H1 (cell line): ENCODE measurements around the gene CYLD.

Source experiments
- BRCA1 ChIP-seq: IDR thresholded peaks from 2 replicates; pipeline ENCODE4 v1.6.1; 2012; ENCODE audit warnings: low read depth, low read length, improper control_type of control experiment
- CTCF ChIP-seq, 3 experiments: IDR thresholded peaks; 1 replicate in 2 of 3; 2 replicates in 1 of 3; pipeline versions ENCODE4 v1.5.1 to v1.6.1; 2011; ENCODE audit warnings: low read length in 3 of 3, mild to moderate bottlenecking in 3 of 3, inconsistent platforms in 2 of 3, low read depth in 1 of 3, moderate library complexity in 1 of 3; ENCODE audit not compliant: insufficient read depth in 1 of 3; ENCODE audit errors: control extremely low read depth in 1 of 3
- EGR1 ChIP-seq: IDR thresholded peaks from 2 replicates; pipeline ENCODE4 v1.6.1; 2011; ENCODE audit warnings: low read depth, low read length, borderline replicate concordance
- EZH2 ChIP-seq: fragments of 200-600 bp; sonication (generic); IDR thresholded peaks from 2 replicates; pipeline ENCODE4 v1.7.1; 2012; ENCODE audit warnings: low read depth, mild to moderate bottlenecking, moderate library complexity, low read length, inconsistent platforms; ENCODE audit not compliant: severe bottlenecking
- JUN ChIP-seq: IDR thresholded peaks from 2 replicates; pipeline ENCODE4 v1.6.1; 2011; ENCODE audit warnings: low read depth, mild to moderate bottlenecking, improper control_type of control experiment, low read length
- JUND ChIP-seq: IDR thresholded peaks from 2 replicates; pipeline ENCODE4 v1.6.1; 2011; ENCODE audit warnings: mild to moderate bottlenecking, improper control_type of control experiment, low read length
- NANOG ChIP-seq: IDR thresholded peaks from 2 replicates; pipeline ENCODE4 v1.6.1; 2011; ENCODE audit warnings: low read length, low read depth, mild to moderate bottlenecking, inconsistent platforms; ENCODE audit not compliant: insufficient read depth, poor library complexity, severe bottlenecking
- PHF8 ChIP-seq: fragments of 200-600 bp; sonication (generic); conservative IDR thresholded peaks from 2 replicates; pipeline ENCODE4 v1.7.1; 2012; ENCODE audit warnings: low read depth, mild to moderate bottlenecking, inconsistent platforms, low read length, moderate library complexity
- POLR2A ChIP-seq, 2 experiments: IDR thresholded peaks; 1 replicate in 1 of 2; 2 replicates in 1 of 2; pipeline ENCODE4 v1.6.1; 2011; ENCODE audit warnings: low read depth in 2 of 2, low read length in 2 of 2, mild to moderate bottlenecking in 2 of 2; ENCODE audit errors: control extremely low read depth in 1 of 2
- POLR2AphosphoS5 ChIP-seq: IDR thresholded peaks from 2 replicates; pipeline ENCODE4 v1.6.1; 2011; ENCODE audit warnings: low read depth, low read length
- RBBP5 ChIP-seq: IDR thresholded peaks from 2 replicates; pipeline ENCODE4 v1.7.1; 2012; ENCODE audit warnings: low read depth, mild to moderate bottlenecking, inconsistent platforms, low read length, moderate library complexity, borderline replicate concordance
- RNF2 ChIP-seq: fragments of 200-900, 300-1000 bp; sonication (generic); IDR thresholded peaks from 2 replicates; pipeline ENCODE4 v1.7.1; 2016; ENCODE audit warnings: borderline replicate concordance, low read depth, mild to moderate bottlenecking, antibody characterized with exemption, low read length; ENCODE audit not compliant: poor library complexity, severe bottlenecking; ENCODE audit errors: missing control alignments
- SIN3A ChIP-seq, 2 experiments: IDR thresholded peaks in 1 of 2; conservative IDR thresholded peaks in 1 of 2; 2 replicates each; pipeline ENCODE4 v1.6.1; 2011 to 2012; ENCODE audit warnings: low read length in 2 of 2, improper control_type of control experiment in 1 of 2, low read depth in 1 of 2, mild to moderate bottlenecking in 1 of 2
- TF ChIP-seq, protein P1 (sequence below): IDR thresholded peaks from 2 replicates; pipeline ENCODE4 v1.6.1; 2011; ENCODE audit warnings: low read depth, mild to moderate bottlenecking, low read length; ENCODE audit not compliant: insufficient read depth

- TF ChIP-seq EZH2, result no peak
- no peak for TF ChIP-seq CTCF (IDR thresholded peaks at IDR 0.05; ENCODE audit: control extremely low read depth in 1 of 3, insufficient read depth in 1 of 3, low read depth in 1 of 3, low read length in 3 of 3)
- no peak for TF ChIP-seq NANOG
- TF ChIP-seq POLR2A (IDR thresholded peaks at IDR 0.05; ENCODE audit: control extremely low read depth in 1 of 2, low read depth in 2 of 2, low read length in 2 of 2), result no peak
- no peak for TF ChIP-seq SIN3A (conservative IDR thresholded peaks at IDR 0.05 in 1 of 2, IDR thresholded peaks at IDR 0.05 in 1 of 2; ENCODE audit: low read depth in 1 of 2, low read length in 2 of 2)
- TF ChIP-seq POLR2AphosphoS5, result no peak
- TF ChIP-seq JUN, result no peak
- TF ChIP-seq BRCA1, result no peak
- TF ChIP-seq EGR1, result no peak
- TF ChIP-seq RNF2, result no peak
- no peak for TF ChIP-seq JUND
- TF ChIP-seq, protein P1, sequence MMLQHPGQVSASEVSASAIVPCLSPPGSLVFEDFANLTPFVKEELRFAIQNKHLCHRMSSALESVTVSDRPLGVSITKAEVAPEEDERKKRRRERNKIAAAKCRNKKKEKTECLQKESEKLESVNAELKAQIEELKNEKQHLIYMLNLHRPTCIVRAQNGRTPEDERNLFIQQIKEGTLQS, result no peak
- no peak for TF ChIP-seq PHF8
- TF ChIP-seq RBBP5, result no peak
These were observed 78.3 kb downstream of the CYLD start for GRCh38 chr16:50820225-50820624.
